Measurements from ENCODE around the gene GPAT2.
"Not testable (repeated sequence)": the region's sequence is repeated elsewhere in the genome, so short reads cannot be mapped to it uniquely, and the experiment has no call there.

- not testable (repeated sequence) for TF ChIP-seq CTCF (IDR thresholded peaks at IDR 0.05; ENCODE audit: low read depth, low read length); EZH2phosphoT487 (IDR thresholded peaks at IDR 0.05; ENCODE audit: low read depth)
Measured at GRCh38 chr2:96035554-96035953, 838 bp upstream of the GPAT2 start.
